ENCODE measurements around the gene TIMM44.
"Not testable (repeated sequence)": the region's sequence is repeated elsewhere in the genome, so short reads cannot be mapped to it uniquely, and the experiment has no call there.

Gene TIMM44

GRCh38 chr19:7968796-7969554 lies 25.5 kb upstream of the TIMM44 start:
- DNase-seq (ENCODE audit: insufficient read length, low spot score) (no peak), FAIRE-seq (no peak)

GRCh38 chr19:7968008-7968795 lies 24.7 kb upstream of the TIMM44 start:
- TF ChIP-seq POLR2A (IDR thresholded peaks at IDR 0.05; ENCODE audit: low read depth, low read length), result no peak
- no peak for FAIRE-seq
- no peak for DNase-seq (ENCODE audit: insufficient read length, low spot score)

More at GRCh38 chr19:7968796-7969554, 25.5 kb upstream of the TIMM44 start:
- TF ChIP-seq POLR2A (IDR thresholded peaks at IDR 0.05; ENCODE audit: low read depth, low read length), result no peak

- TF ChIP-seq POLR2A (IDR thresholded peaks at IDR 0.05; ENCODE audit: low read depth, low read length), result no peak
- DNase-seq (ENCODE audit: insufficient read length, low spot score) (no peak), FAIRE-seq (no peak)
Measured at GRCh38 chr19:7965921-7966665, 22.6 kb upstream of the TIMM44 start.

GRCh38 chr19:7965259-7965841 lies 21.9 kb upstream of the TIMM44 start:
- DNase-seq (ENCODE audit: insufficient read length, low spot score), result no peak
- no peak for FAIRE-seq

GRCh38 chr19:7963566-7963965 lies 20.1 kb upstream of the TIMM44 start:
- no peak for FAIRE-seq
- no peak for DNase-seq (ENCODE audit: insufficient read length, low spot score)
- no peak for TF ChIP-seq POLR2A (IDR thresholded peaks at IDR 0.05; ENCODE audit: low read depth, low read length)

More at GRCh38 chr19:7965259-7965841, 21.9 kb upstream of the TIMM44 start:
- TF ChIP-seq POLR2A (IDR thresholded peaks at IDR 0.05; ENCODE audit: low read depth, low read length), result no peak

GRCh38 chr19:7962644-7963268 lies 19.3 kb upstream of the TIMM44 start:
- FAIRE-seq (no peak), DNase-seq (ENCODE audit: insufficient read length, low spot score) (no peak)
- TF ChIP-seq POLR2A (IDR thresholded peaks at IDR 0.05; ENCODE audit: low read depth, low read length), result no peak

GRCh38 chr19:7961920-7962626 lies 18.6 kb upstream of the TIMM44 start:
- no peak for TF ChIP-seq POLR2A (IDR thresholded peaks at IDR 0.05; ENCODE audit: low read depth, low read length)
- DNase-seq (ENCODE audit: insufficient read length, low spot score), result no peak
- no peak for FAIRE-seq

GRCh38 chr19:7961082-7961481 lies 17.6 kb upstream of the TIMM44 start:
- not testable (repeated sequence) for FAIRE-seq; DNase-seq (ENCODE audit: insufficient read length, low spot score)

GRCh38 chr19:7959211-7959610 lies 15.7 kb upstream of the TIMM44 start:
- DNase-seq (ENCODE audit: insufficient read length, low spot score), result no peak
- FAIRE-seq, result no peak
- no peak for TF ChIP-seq POLR2A (IDR thresholded peaks at IDR 0.05; ENCODE audit: low read depth, low read length)

GRCh38 chr19:7955696-7956095 lies 12.2 kb upstream of the TIMM44 start:
- DNase-seq (ENCODE audit: insufficient read length, low spot score) (no peak), FAIRE-seq (no peak)
- TF ChIP-seq POLR2A (IDR thresholded peaks at IDR 0.05; ENCODE audit: low read depth, low read length), result no peak

- no peak for TF ChIP-seq POLR2A (IDR thresholded peaks at IDR 0.05; ENCODE audit: low read depth, low read length)
- FAIRE-seq (no peak), DNase-seq (ENCODE audit: insufficient read length, low spot score) (no peak)
Measured at GRCh38 chr19:7953576-7953975, 10.1 kb upstream of the TIMM44 start.

GRCh38 chr19:7953060-7953459 lies 9.6 kb upstream of the TIMM44 start:
- no peak for TF ChIP-seq POLR2A (IDR thresholded peaks at IDR 0.05; ENCODE audit: low read depth, low read length)
- FAIRE-seq, result no peak
- no peak for DNase-seq (ENCODE audit: insufficient read length, low spot score)

GRCh38 chr19:7947939-7948338 lies 4.5 kb upstream of the TIMM44 start:
- FAIRE-seq (no peak), DNase-seq (ENCODE audit: insufficient read length, low spot score) (no peak)
- no peak for TF ChIP-seq POLR2A (IDR thresholded peaks at IDR 0.05; ENCODE audit: low read depth, low read length)
